Endothelial cell of umbilical vein (primary cell): Measurements from ENCODE around the gene NRM.

Experiments used
- EZH2 ChIP-seq: IDR thresholded peaks from 2 replicates; pipeline ENCODE4 v1.6.1; 2012; ENCODE audit warnings: borderline replicate concordance, low read depth, mild to moderate bottlenecking, moderate library complexity, low read length, inconsistent platforms; ENCODE audit not compliant: severe bottlenecking
- FOS ChIP-seq: IDR thresholded peaks from 2 replicates; pipeline ENCODE4 v1.6.1; 2011; ENCODE audit warnings: mild to moderate bottlenecking, low read length, moderate library complexity, borderline replicate concordance; ENCODE audit not compliant: insufficient read depth
- JUN ChIP-seq: IDR thresholded peaks from 2 replicates; pipeline ENCODE4 v1.6.1; 2011; ENCODE audit warnings: borderline replicate concordance, low read depth; ENCODE audit not compliant: insufficient read length, insufficient read depth
- MYC ChIP-seq: IDR thresholded peaks from one replicate; pipeline ENCODE4 v1.6.1; 2011; ENCODE audit warnings: mild to moderate bottlenecking, low read depth, low read length
- POLR2A ChIP-seq: IDR thresholded peaks from 2 replicates; pipeline ENCODE4 v1.6.1; 2012; ENCODE audit warnings: low read depth, mild to moderate bottlenecking, control low read depth, low read length
- POLR2AphosphoS5 ChIP-seq: IDR thresholded peaks from 2 replicates; pipeline ENCODE4 v1.6.1; 2012; ENCODE audit warnings: low read depth, mild to moderate bottlenecking, control low read depth, low read length, moderate library complexity; ENCODE audit not compliant: insufficient read depth
- TF ChIP-seq, protein P1 (sequence below), 2 donors: IDR thresholded peaks; 1 replicate in 1 of 2; 2 replicates in 1 of 2; pipeline ENCODE4 v1.5.1; 2011; ENCODE audit warnings: low read length in 2 of 2, mild to moderate bottlenecking in 2 of 2, moderate library complexity in 2 of 2, control low read depth in 1 of 2, inconsistent platforms in 1 of 2, low read depth in 1 of 2; ENCODE audit not compliant: insufficient read depth in 1 of 2; ENCODE audit errors: extremely low read depth in 1 of 2
- TF ChIP-seq, protein P2 (sequence below): IDR thresholded peaks from 2 replicates; pipeline ENCODE4 v1.6.1; 2011; ENCODE audit not compliant: insufficient read depth, insufficient read length

DNA sequence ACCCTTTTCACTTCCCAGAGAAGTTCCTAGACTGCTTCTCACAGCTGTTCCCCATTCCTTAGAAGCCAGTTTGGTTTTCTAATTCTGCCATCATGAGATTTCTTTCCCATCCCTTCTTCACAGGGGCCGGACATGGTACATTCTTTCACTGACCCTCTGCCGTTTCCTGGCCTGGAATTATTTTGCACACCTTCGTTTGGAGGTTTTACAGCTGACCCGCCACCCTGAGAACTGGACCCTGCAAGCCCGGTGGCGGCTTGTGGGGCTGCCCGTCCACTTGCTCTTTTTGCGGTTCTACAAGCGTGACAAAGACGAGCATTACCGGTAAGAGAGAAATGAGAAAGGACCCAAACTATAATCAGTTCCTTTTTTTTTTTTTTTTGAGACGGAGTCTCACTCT is 39.6 kb downstream of the NRM start:
- TF ChIP-seq, protein P1, sequence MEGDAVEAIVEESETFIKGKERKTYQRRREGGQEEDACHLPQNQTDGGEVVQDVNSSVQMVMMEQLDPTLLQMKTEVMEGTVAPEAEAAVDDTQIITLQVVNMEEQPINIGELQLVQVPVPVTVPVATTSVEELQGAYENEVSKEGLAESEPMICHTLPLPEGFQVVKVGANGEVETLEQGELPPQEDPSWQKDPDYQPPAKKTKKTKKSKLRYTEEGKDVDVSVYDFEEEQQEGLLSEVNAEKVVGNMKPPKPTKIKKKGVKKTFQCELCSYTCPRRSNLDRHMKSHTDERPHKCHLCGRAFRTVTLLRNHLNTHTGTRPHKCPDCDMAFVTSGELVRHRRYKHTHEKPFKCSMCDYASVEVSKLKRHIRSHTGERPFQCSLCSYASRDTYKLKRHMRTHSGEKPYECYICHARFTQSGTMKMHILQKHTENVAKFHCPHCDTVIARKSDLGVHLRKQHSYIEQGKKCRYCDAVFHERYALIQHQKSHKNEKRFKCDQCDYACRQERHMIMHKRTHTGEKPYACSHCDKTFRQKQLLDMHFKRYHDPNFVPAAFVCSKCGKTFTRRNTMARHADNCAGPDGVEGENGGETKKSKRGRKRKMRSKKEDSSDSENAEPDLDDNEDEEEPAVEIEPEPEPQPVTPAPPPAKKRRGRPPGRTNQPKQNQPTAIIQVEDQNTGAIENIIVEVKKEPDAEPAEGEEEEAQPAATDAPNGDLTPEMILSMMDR (IDR thresholded peaks at IDR 0.05; ENCODE audit: extremely low read depth in 1 of 2, insufficient read depth in 1 of 2, low read depth in 1 of 2, low read length in 2 of 2): no peak
- TF ChIP-seq POLR2A: no peak
- no peak for TF ChIP-seq FOS
- TF ChIP-seq POLR2AphosphoS5: no peak
- no peak for TF ChIP-seq EZH2
- no peak for TF ChIP-seq JUN
- TF ChIP-seq MYC: no peak
- TF ChIP-seq, protein P2, sequence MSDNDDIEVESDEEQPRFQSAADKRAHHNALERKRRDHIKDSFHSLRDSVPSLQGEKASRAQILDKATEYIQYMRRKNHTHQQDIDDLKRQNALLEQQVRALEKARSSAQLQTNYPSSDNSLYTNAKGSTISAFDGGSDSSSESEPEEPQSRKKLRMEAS: no peak
